ENCODE results near the gene ISG20. TPM values are rescaled to one million over a fixed set of nuclear protein-coding genes. Genes with fewer than 3 reads are reported as not detected.

ISG20 gene
- total RNA-seq, 1 donor, result 37.8 TPM

- H3K27me3 ChIP-seq (ENCODE audit: insufficient read depth, low read length), result no peaks in the 10 kb centered on the region
- peaks cover 93% of the 10 kb centered on the region for H3K4me1 ChIP-seq (ENCODE audit: insufficient read depth, low read length)
- no peak overlapping the region for H3K4me3 ChIP-seq (ENCODE audit: low read length)
- no peaks in the 10 kb centered on the region for H3K9me3 ChIP-seq (ENCODE audit: low read depth, low read length)
Observed at GRCh38 chr15:88651971-88652370, 13.2 kb downstream of the ISG20 start.

GRCh38 chr15:88652456-88653199 is 13.8 kb downstream of the ISG20 start:
- H3K4me3 ChIP-seq (ENCODE audit: low read length), result no peak overlapping the region
- H3K4me1 ChIP-seq (ENCODE audit: insufficient read depth, low read length), result peaks cover 93% of the 10 kb centered on the region
- no peaks in the 10 kb centered on the region for H3K27me3 ChIP-seq (ENCODE audit: insufficient read depth, low read length)

GRCh38 chr15:88653200-88654064 is 14.6 kb downstream of the ISG20 start:
- H3K4me1 ChIP-seq (ENCODE audit: insufficient read depth, low read length), result peaks cover 91% of the 10 kb centered on the region
- H3K9me3 ChIP-seq (ENCODE audit: low read depth, low read length), result no peaks in the 10 kb centered on the region
- no peaks in the 10 kb centered on the region for H3K27me3 ChIP-seq (ENCODE audit: insufficient read depth, low read length)
- no peak overlapping the region for H3K4me3 ChIP-seq (ENCODE audit: low read length)

More at GRCh38 chr15:88652456-88653199, 13.8 kb downstream of the ISG20 start:
- H3K9me3 ChIP-seq (ENCODE audit: low read depth, low read length), result no peaks in the 10 kb centered on the region

GRCh38 chr15:88654430-88655102 is 15.8 kb downstream of the ISG20 start:
- H3K27me3 ChIP-seq (ENCODE audit: insufficient read depth, low read length), result no peaks in the 10 kb centered on the region
- no peaks in the 10 kb centered on the region for H3K9me3 ChIP-seq (ENCODE audit: low read depth, low read length)
- H3K4me3 ChIP-seq (ENCODE audit: low read length), result no peak overlapping the region
- H3K4me1 ChIP-seq (ENCODE audit: insufficient read depth, low read length), result peaks cover 88% of the 10 kb centered on the region

GRCh38 chr15:88655103-88655553 is 16.3 kb downstream of the ISG20 start:
- Histone ChIP-seq H3K4me3 (ENCODE audit: low read length) (no peak overlapping the region), H3K27me3 (ENCODE audit: insufficient read depth, low read length) (no peaks in the 10 kb centered on the region), H3K4me1 (ENCODE audit: insufficient read depth, low read length) (peaks cover 82% of the 10 kb centered on the region), H3K9me3 (ENCODE audit: low read depth, low read length) (no peaks in the 10 kb centered on the region)

- no peaks in the 10 kb centered on the region for H3K9me3 ChIP-seq (ENCODE audit: low read depth, low read length)
- H3K27me3 ChIP-seq (ENCODE audit: insufficient read depth, low read length), result no peaks in the 10 kb centered on the region
- H3K4me3 ChIP-seq (ENCODE audit: low read length), result no peak overlapping the region
- H3K4me1 ChIP-seq (ENCODE audit: insufficient read depth, low read length), result peaks cover 74% of the 10 kb centered on the region
Observed at GRCh38 chr15:88655800-88656488, 17.1 kb downstream of the ISG20 start.

- no peak overlapping the region for H3K4me3 ChIP-seq (ENCODE audit: low read length)
- no peaks in the 10 kb centered on the region for H3K9me3 ChIP-seq (ENCODE audit: low read depth, low read length)
- no peaks in the 10 kb centered on the region for H3K27me3 ChIP-seq (ENCODE audit: insufficient read depth, low read length)
- peaks cover 66% of the 10 kb centered on the region for H3K4me1 ChIP-seq (ENCODE audit: insufficient read depth, low read length)
Observed at GRCh38 chr15:88656760-88657221, 18.0 kb downstream of the ISG20 start.

- no peaks in the 10 kb centered on the region for H3K27me3 ChIP-seq (ENCODE audit: insufficient read depth, low read length)
- H3K4me3 ChIP-seq (ENCODE audit: low read length), result no peak overlapping the region
- H3K4me1 ChIP-seq (ENCODE audit: insufficient read depth, low read length), result peaks cover 63% of the 10 kb centered on the region
- H3K9me3 ChIP-seq (ENCODE audit: low read depth, low read length), result no peaks in the 10 kb centered on the region
Observed at GRCh38 chr15:88657326-88658069, 18.7 kb downstream of the ISG20 start.

GRCh38 chr15:88658070-88658965 is 19.5 kb downstream of the ISG20 start:
- Histone ChIP-seq H3K9me3 (ENCODE audit: low read depth, low read length) (no peaks in the 10 kb centered on the region), H3K4me3 (ENCODE audit: low read length) (no peak overlapping the region), H3K27me3 (ENCODE audit: insufficient read depth, low read length) (no peaks in the 10 kb centered on the region), H3K4me1 (ENCODE audit: insufficient read depth, low read length) (peaks cover 54% of the 10 kb centered on the region)

- H3K27me3 ChIP-seq (ENCODE audit: insufficient read depth, low read length), result no peaks in the 10 kb centered on the region
- H3K4me3 ChIP-seq (ENCODE audit: low read length), result no peak overlapping the region
- H3K4me1 ChIP-seq (ENCODE audit: insufficient read depth, low read length), result peaks cover 55% of the 10 kb centered on the region
- no peaks in the 10 kb centered on the region for H3K9me3 ChIP-seq (ENCODE audit: low read depth, low read length)
Observed at GRCh38 chr15:88658972-88659931, 20.4 kb downstream of the ISG20 start.

GRCh38 chr15:88661041-88661700 is 22.4 kb downstream of the ISG20 start:
- Histone ChIP-seq H3K27me3 (ENCODE audit: insufficient read depth, low read length) (no peaks in the 10 kb centered on the region), H3K4me1 (ENCODE audit: insufficient read depth, low read length) (peaks cover 36% of the 10 kb centered on the region), H3K9me3 (ENCODE audit: low read depth, low read length) (no peaks in the 10 kb centered on the region), H3K4me3 (ENCODE audit: low read length) (no peak overlapping the region)

All from mononuclear cell (primary cell).